Gastroesophageal sphincter (tissue), 4 donors: ENCODE data around the gene TSPAN32. TPM values are rescaled to one million over a fixed set of nuclear protein-coding genes. Genes with fewer than 3 reads are reported as not detected.

Experiments used
- ATAC-seq: fragments of 150-250 bp; one replicate; pipeline ENCODE4 v1.9.1; 2016; ENCODE audit warnings: mild to moderate bottlenecking, moderate library complexity
- H3K27ac ChIP-seq, 4 donors: fragments of 200-600 bp; sonication (generic) in 3 of 4; 1 replicate in 3 of 4; 2 replicates in 1 of 4; pipeline ENCODE4 v1.5.1; 2016 to 2019
- H3K27me3 ChIP-seq: fragments of 200-600 bp; sonication (generic); one replicate; pipeline ENCODE4 v1.5.1; 2019
- H3K36me3 ChIP-seq, 2 donors: fragments of 200-600 bp; sonication (generic); one replicate each; pipeline ENCODE4 v1.5.1; 2019; ENCODE audit warnings: control low read depth in 1 of 2
- H3K4me1 ChIP-seq, 3 donors: fragments of 200-600 bp; sonication (generic); 1 replicate in 2 of 3; 2 replicates in 1 of 3; pipeline ENCODE4 v1.5.1; 2016 to 2019; ENCODE audit warnings: control low read depth in 2 of 3
- H3K4me3 ChIP-seq, 2 donors: fragments of 200-600 bp; sonication (generic); one replicate each; pipeline ENCODE4 v1.5.1; 2019; ENCODE audit warnings: mild to moderate bottlenecking in 1 of 2, moderate library complexity in 1 of 2
- H3K9me3 ChIP-seq, 3 donors: fragments of 200-600 bp; sonication (generic); one replicate each; pipeline ENCODE4 v1.5.1; 2017 to 2019; ENCODE audit warnings: control low read depth in 2 of 3
- EP300 ChIP-seq: sonication (generic); formaldehyde crosslinking; IDR thresholded peaks from one replicate; pipeline ENCODE4 v1.6.1; 2017; ENCODE audit warnings: antibody characterized with exemption, mild to moderate bottlenecking
- POLR2A ChIP-seq, 2 donors: fragments of 450-650 bp; IDR thresholded peaks; one replicate each; pipeline ENCODE4 v1.6.1; 2017; ENCODE audit warnings: antibody characterized with exemption in 2 of 2, mild to moderate bottlenecking in 2 of 2, moderate library complexity in 1 of 2
- POLR2AphosphoS5 ChIP-seq: sonication (generic); formaldehyde crosslinking; IDR thresholded peaks from one replicate; pipeline ENCODE4 v1.6.1; 2017; ENCODE audit warnings: antibody characterized with exemption
- WGBS, 2 donors: methylation state at CpG; one replicate each; pipeline ENCODE4 v1.1.5; 2018; ENCODE audit warnings: low coverage in 1 of 2; 5-methylcytosine and 5-hydroxymethylcytosine counted together
- total RNA-seq, 4 donors: library from RNA; depleted of rRNA; stranded (reverse); fragments of >200 nt; gene quantifications; one replicate each; pipeline ENCODE4 v1.1.0, GENCODE V29; 2016
- TF ChIP-seq, protein P1 (sequence below), 4 experiments: fragments of 200-600 bp in 2 of 4; fragments of 450-650 bp in 2 of 4; sonication (generic) in 1 of 4; IDR thresholded peaks; one replicate each; pipeline ENCODE4 v1.5.1; 2017 to 2019; ENCODE audit warnings: antibody characterized with exemption in 4 of 4, mild to moderate bottlenecking in 2 of 4, moderate library complexity in 2 of 4

Gene TSPAN32
- total RNA-seq, 4 donors from 2014 or later = 0.62 to 3.6 (median 3.6) TPM; not detected in 1

DNA sequence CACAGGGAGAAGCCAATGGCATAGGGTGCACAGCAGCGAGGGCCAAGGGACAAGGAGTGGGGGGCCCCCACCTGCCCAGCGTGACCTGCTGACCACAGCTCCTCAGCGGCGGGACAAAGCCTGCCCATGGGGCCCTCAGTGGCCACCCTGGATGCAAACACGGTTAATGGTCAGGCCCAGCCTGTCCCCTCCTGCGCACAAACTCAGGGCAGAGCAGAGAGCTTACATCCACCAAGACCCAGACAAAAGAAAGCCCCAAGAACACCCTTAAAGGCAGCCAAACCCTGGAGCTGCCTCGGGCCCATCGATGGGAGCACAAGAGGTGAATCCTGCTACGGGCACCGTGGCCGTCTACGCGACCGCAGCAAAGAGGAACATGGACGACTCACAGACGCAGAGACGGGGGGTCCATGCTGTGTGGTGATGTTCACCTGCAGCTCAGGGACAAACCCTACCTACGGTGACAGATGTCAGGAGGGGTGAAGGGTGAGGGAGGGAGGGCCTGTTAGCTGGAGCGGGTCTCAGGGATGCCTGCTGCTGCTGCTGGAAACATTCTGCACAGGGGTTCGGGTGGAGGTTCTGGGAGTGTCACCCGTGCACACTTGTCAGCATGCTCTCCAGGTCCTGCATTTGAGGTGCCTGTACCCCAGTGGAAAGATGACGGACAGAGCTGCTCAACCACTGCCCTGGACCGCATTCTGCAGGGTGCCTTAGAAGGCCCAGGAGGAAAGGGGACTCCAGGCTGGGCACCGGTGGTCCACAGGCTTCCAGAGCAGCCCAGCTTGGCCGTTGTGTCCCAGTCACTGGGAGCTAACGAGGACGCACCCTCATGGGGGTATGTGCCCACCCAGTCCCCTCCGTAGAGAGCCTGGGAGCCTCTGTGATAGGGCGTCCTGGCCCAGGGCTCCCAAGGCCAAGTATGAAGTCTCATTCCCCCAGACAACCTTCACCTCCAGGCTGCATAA is 43.0 kb upstream of the TSPAN32 start:
- WGBS, 2 donors = 86 to 89% methylated on average over 13 to 14 of the region's 29 CpGs
- no peak for ATAC-seq

GRCh38 chr11:2259466-2259830 is 42.4 kb upstream of the TSPAN32 start:
- no CpG with 5 or more reads among the region's 8 CpGs for WGBS, 2 donors
- H3K9me3 ChIP-seq = peaks cover 0 to 6% (median 0%) of the 10 kb centered on the region in 3 donors
- H3K36me3 ChIP-seq = no peaks in the 10 kb centered on the region
- H3K27ac ChIP-seq = no peak overlapping the region
- no peak for ATAC-seq
- H3K4me3 ChIP-seq = no peak overlapping the region
- H3K27me3 ChIP-seq = peaks cover 45% of the 10 kb centered on the region
- no peak for TF ChIP-seq EP300
- no peak for TF ChIP-seq POLR2A (IDR thresholded peaks at IDR 0.05)
- no peaks in the 10 kb centered on the region for H3K4me1 ChIP-seq

More for the DNA sequence above, 43.0 kb upstream of the TSPAN32 start:
- no peak overlapping the region for H3K27ac ChIP-seq
- H3K4me3 ChIP-seq = no peak overlapping the region
- TF ChIP-seq POLR2A (IDR thresholded peaks at IDR 0.05) (no peak), EP300 (no peak), POLR2AphosphoS5 (no peak)
- TF ChIP-seq, protein P1, sequence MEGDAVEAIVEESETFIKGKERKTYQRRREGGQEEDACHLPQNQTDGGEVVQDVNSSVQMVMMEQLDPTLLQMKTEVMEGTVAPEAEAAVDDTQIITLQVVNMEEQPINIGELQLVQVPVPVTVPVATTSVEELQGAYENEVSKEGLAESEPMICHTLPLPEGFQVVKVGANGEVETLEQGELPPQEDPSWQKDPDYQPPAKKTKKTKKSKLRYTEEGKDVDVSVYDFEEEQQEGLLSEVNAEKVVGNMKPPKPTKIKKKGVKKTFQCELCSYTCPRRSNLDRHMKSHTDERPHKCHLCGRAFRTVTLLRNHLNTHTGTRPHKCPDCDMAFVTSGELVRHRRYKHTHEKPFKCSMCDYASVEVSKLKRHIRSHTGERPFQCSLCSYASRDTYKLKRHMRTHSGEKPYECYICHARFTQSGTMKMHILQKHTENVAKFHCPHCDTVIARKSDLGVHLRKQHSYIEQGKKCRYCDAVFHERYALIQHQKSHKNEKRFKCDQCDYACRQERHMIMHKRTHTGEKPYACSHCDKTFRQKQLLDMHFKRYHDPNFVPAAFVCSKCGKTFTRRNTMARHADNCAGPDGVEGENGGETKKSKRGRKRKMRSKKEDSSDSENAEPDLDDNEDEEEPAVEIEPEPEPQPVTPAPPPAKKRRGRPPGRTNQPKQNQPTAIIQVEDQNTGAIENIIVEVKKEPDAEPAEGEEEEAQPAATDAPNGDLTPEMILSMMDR (IDR thresholded peaks at IDR 0.05) = no peak
- no peaks in the 10 kb centered on the region for H3K36me3 ChIP-seq
- no peaks in the 10 kb centered on the region for H3K4me1 ChIP-seq
- H3K9me3 ChIP-seq = peaks cover 0 to 6% (median 0%) of the 10 kb centered on the region in 3 donors
- H3K27me3 ChIP-seq = peaks cover 44% of the 10 kb centered on the region

GRCh38 chr11:2259897-2260451 is 41.8 kb upstream of the TSPAN32 start:
- WGBS, 2 donors = no CpG with 5 or more reads among the region's 12 CpGs

DNA sequence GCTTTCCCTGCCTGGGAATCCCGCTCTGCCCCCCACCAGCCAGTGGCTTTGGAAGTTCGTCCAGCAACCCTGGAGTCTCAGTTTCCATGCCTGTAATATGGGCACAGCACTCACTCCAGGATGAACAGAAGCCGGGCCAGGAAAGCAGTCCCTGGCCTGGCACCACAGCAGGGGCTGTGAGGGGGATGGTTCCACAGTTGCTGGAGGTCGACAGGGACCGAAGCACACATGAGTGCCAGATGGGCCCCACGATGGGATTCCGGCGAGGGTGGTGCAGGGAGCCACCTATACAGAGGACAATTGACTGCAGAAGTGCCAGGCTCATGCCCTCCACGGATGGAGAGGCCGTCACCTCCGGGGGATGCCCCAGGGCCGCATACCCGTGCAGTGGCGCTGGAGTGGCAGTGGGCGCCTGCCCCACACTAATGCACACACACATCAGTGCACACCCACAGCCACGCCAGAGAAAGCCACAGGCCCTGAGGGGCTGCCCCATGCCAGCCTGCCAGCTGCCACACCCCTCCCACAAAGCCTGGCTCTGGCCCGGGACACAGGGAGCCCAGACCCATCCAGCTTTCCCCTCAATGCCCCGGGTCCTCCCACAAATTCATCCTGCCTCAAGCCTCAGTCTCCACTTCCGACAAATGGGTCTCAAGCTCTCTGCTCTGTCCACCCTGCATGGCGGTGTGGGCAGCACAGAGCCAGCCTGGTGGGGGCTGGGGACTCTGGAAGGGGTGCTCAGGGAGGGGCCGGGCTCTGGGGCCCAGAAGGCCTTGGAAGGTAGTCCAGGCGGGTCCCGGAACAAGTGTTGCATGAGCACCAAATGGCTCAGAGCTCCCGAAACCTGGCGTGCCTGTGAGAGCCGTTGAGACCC is 41.1 kb upstream of the TSPAN32 start:
- H3K4me3 ChIP-seq = no peak overlapping the region
- ATAC-seq = no peak
- TF ChIP-seq POLR2AphosphoS5 = no peak
- TF ChIP-seq EP300 = no peak
- TF ChIP-seq POLR2A (IDR thresholded peaks at IDR 0.05) = no peak
- TF ChIP-seq, protein P1 (IDR thresholded peaks at IDR 0.05) = no peak
- WGBS, 2 donors = no CpG with 5 or more reads among the region's 26 CpGs
- H3K27ac ChIP-seq = no peak overlapping the region
- H3K4me1 ChIP-seq = no peaks in the 10 kb centered on the region
- H3K27me3 ChIP-seq = peaks cover 45% of the 10 kb centered on the region
- no peaks in the 10 kb centered on the region for H3K36me3 ChIP-seq
- peaks cover 0 to 2% (median 0%) of the 10 kb centered on the region in 3 donors for H3K9me3 ChIP-seq

More at GRCh38 chr11:2259897-2260451, 41.8 kb upstream of the TSPAN32 start:
- H3K27me3 ChIP-seq = peaks cover 45% of the 10 kb centered on the region
- H3K27ac ChIP-seq = no peak overlapping the region
- H3K9me3 ChIP-seq = peaks cover 0 to 6% (median 0%) of the 10 kb centered on the region in 3 donors
- H3K4me1 ChIP-seq = no peaks in the 10 kb centered on the region
- no peaks in the 10 kb centered on the region for H3K36me3 ChIP-seq
- no peak overlapping the region for H3K4me3 ChIP-seq
- no peak for ATAC-seq
- TF ChIP-seq EP300 (no peak), POLR2A (IDR thresholded peaks at IDR 0.05) (no peak), POLR2AphosphoS5 (no peak)
- TF ChIP-seq, protein P1 (IDR thresholded peaks at IDR 0.05) = no peak
